K562 (cell line): Measurements from ENCODE around the gene MACF1. TPM values are rescaled to one million over a fixed set of nuclear protein-coding genes. Genes with fewer than 3 reads are reported as not detected.

Source experiments
- BRF1 ChIP-seq: IDR thresholded peaks from 3 replicates; pipeline ENCODE4 v1.6.1; 2011; ENCODE audit warnings: borderline replicate concordance, mild to moderate bottlenecking; ENCODE audit not compliant: insufficient read length; ENCODE audit errors: extremely low read depth
- C11orf30 ChIP-seq: fragments of 450-650 bp; IDR thresholded peaks from 2 replicates; pipeline ENCODE4 v1.6.1; 2016; ENCODE audit warnings: low read depth, mild to moderate bottlenecking
- FOSL1 ChIP-seq: fragments of 200-800 bp; sonication (Bioruptor generic); conservative IDR thresholded peaks from 2 replicates; pipeline ENCODE4 v1.6.1; 2016; ENCODE audit warnings: missing genetic modification characterization, missing compliant biosample characterization
- HMGN3 ChIP-seq: IDR thresholded peaks from 2 replicates; pipeline ENCODE4 v1.6.1; 2011; ENCODE audit warnings: borderline replicate concordance, low read depth, mild to moderate bottlenecking, mixed read lengths, low read length; ENCODE audit not compliant: insufficient read length; ENCODE audit errors: extremely low read depth
- KLF1 ChIP-seq: fragments of 450-650 bp; IDR thresholded peaks from 2 replicates; pipeline ENCODE4 v1.6.1; 2016; ENCODE audit warnings: missing genetic modification characterization, missing compliant biosample characterization
- KLF16 ChIP-seq: IDR thresholded peaks from 2 replicates; pipeline ENCODE4 v1.6.1; 2016; ENCODE audit warnings: antibody characterized with exemption
- NBN ChIP-seq: fragments of 450-650 bp; IDR thresholded peaks from 2 replicates; pipeline ENCODE4 v1.6.1; 2016; ENCODE audit warnings: low read depth, mild to moderate bottlenecking
- RAD21 ChIP-seq, 2 experiments: fragments of 250-450 bp in 1 of 2; fragments of 450-650 bp in 1 of 2; sonication (Bioruptor Pico) in 1 of 2; formaldehyde crosslinking in 1 of 2; IDR thresholded peaks in 1 of 2; conservative IDR thresholded peaks in 1 of 2; 2 replicates each; pipeline versions ENCODE4 v1.4.0 to v1.8.0; 2020 to 2022; ENCODE audit warnings: mild to moderate bottlenecking in 2 of 2, moderate library complexity in 1 of 2
- SIN3A ChIP-seq, 2 experiments: fragments of 150-350 bp in 1 of 2; IDR thresholded peaks; 2 replicates each; pipeline ENCODE4 v1.6.1; 2011 to 2016; ENCODE audit warnings: borderline replicate concordance in 2 of 2, low read depth in 2 of 2, low read length in 2 of 2, mild to moderate bottlenecking in 2 of 2, moderate library complexity in 2 of 2; ENCODE audit not compliant: control insufficient read depth in 1 of 2
- TAF7 ChIP-seq: fragments of 450-650 bp; IDR thresholded peaks from 2 replicates; pipeline ENCODE4 v1.6.1; 2016; ENCODE audit warnings: missing genetic modification characterization, missing compliant biosample characterization
- XRCC5 ChIP-seq: fragments of 200-400 bp; formaldehyde crosslinking; IDR thresholded peaks from 2 replicates; pipeline ENCODE4 v1.6.1; 2017; ENCODE audit warnings: low read depth, mild to moderate bottlenecking, low read length
- ZNF121 ChIP-seq: sonication (generic); formaldehyde crosslinking; conservative IDR thresholded peaks from 2 replicates; pipeline ENCODE4 v1.8.0; 2022; ENCODE audit warnings: missing genetic modification reagents
- ZNF444 ChIP-seq: fragments of 250-450 bp; sonication (Bioruptor Pico); IDR thresholded peaks from 2 replicates; pipeline ENCODE4 v1.4.0; 2020; ENCODE audit warnings: mild to moderate bottlenecking, moderate library complexity
- polyA plus RNA-seq, 8 experiments: library from polyadenylated mRNA; depleted of rRNA in 4 of 8; stranded (reverse) in 5 of 8; unstranded in 3 of 8; fragments of >200 nt; fragmentation: Nextera tagmentation in 2 of 8; fragmentation: Illumina TruSeq in 1 of 8; extraction: Ambion mirVana in 2 of 8; extraction: Trizol in 1 of 8; gene quantifications; 2 replicates each; pipeline versions ENCODE4 v1.2.1 to v1.2.3, GENCODE V29; 2011 to 2014; ENCODE audit warnings: inconsistent platforms in 1 of 8, missing spikeins in 1 of 8
- total RNA-seq, 7 experiments: library from RNA; depleted of rRNA in 6 of 7; stranded (reverse); fragments of >200 nt in 6 of 7; fragmentation: Illumina TruSeq in 2 of 7; extraction: Trizol in 2 of 7; gene quantifications; 2 replicates each; pipeline versions ENCODE4 v1.2.1 to v1.2.3, GENCODE V29; 2011 to 2021; ENCODE audit warnings: low replicate concordance in 1 of 7
- TF ChIP-seq, protein P1 (sequence below): fragments of 200-800 bp; sonication (Bioruptor generic); IDR thresholded peaks from 2 replicates; pipeline ENCODE4 v1.6.1; 2017; ENCODE audit warnings: missing genetic modification characterization, missing compliant biosample characterization
- TF ChIP-seq, protein P2 (sequence below): fragments of 450-650 bp; IDR thresholded peaks from 2 replicates; pipeline ENCODE4 v1.6.1; 2016; ENCODE audit warnings: mild to moderate bottlenecking
- TF ChIP-seq, protein P3 (sequence below): sonication (generic); formaldehyde crosslinking; IDR thresholded peaks from 2 replicates; pipeline ENCODE4 v1.8.0; 2022; ENCODE audit warnings: mild to moderate bottlenecking, missing genetic modification reagents
- TF ChIP-seq, protein P4 (sequence below): fragments of 250-450 bp; sonication (Bioruptor Pico); IDR thresholded peaks from 2 replicates; pipeline ENCODE4 v1.9.0; 2021; ENCODE audit warnings: mild to moderate bottlenecking, inconsistent platforms

MACF1 gene
- total and polyA plus RNA-seq, 9 of the 15 experiments (the other 6 are each of a cell fraction or from before 2014, with no cell fraction given): 13.2 to 232 (median 112) TPM

DNA sequence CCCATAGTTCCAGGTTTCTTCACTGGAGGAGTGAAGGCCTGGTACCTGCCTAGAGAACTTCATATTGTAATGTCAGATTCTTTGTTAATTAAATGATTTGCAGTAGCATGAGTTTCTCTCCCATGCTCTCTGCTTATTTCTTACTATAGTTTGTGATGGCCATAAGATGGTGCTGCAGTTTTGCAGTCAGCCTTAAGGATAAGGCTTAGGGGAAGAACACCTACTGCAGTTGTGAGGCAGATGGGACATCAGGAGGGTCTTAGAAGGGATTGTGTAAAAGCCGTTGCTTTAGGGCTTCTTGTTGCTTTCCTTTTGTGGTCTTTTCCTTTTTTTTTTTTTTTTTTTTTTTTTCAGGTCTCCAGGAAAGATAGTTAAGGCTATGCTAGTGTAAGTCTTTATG lies 61.8 kb downstream of the MACF1 start (continued):
- TF ChIP-seq, protein P1, sequence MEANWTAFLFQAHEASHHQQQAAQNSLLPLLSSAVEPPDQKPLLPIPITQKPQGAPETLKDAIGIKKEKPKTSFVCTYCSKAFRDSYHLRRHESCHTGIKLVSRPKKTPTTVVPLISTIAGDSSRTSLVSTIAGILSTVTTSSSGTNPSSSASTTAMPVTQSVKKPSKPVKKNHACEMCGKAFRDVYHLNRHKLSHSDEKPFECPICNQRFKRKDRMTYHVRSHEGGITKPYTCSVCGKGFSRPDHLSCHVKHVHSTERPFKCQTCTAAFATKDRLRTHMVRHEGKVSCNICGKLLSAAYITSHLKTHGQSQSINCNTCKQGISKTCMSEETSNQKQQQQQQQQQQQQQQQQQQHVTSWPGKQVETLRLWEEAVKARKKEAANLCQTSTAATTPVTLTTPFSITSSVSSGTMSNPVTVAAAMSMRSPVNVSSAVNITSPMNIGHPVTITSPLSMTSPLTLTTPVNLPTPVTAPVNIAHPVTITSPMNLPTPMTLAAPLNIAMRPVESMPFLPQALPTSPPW: no peak
- TF ChIP-seq SIN3A (IDR thresholded peaks at IDR 0.05; ENCODE audit: borderline replicate concordance in 2 of 2, control insufficient read depth in 1 of 2, low read depth in 2 of 2, low read length in 2 of 2) (no peak), KLF1 (tag) (no peak), XRCC5 (no peak), BRF1 (no peak), C11orf30 (no peak), KLF16 (no peak), TAF7 (tag) (no peak), HMGN3 (no peak), ZNF444 (CRISPR knock-in tag) (no peak), RAD21 (CRISPR knock-in tag; conservative IDR thresholded peaks at IDR 0.05 in 1 of 2, IDR thresholded peaks at IDR 0.05 in 1 of 2) (peak; percentile 38 to 70; a peak in 3 of 4 replicates), ZNF121 (no peak), NBN (no peak), FOSL1 (tag) (no peak)
- TF ChIP-seq, protein P2, sequence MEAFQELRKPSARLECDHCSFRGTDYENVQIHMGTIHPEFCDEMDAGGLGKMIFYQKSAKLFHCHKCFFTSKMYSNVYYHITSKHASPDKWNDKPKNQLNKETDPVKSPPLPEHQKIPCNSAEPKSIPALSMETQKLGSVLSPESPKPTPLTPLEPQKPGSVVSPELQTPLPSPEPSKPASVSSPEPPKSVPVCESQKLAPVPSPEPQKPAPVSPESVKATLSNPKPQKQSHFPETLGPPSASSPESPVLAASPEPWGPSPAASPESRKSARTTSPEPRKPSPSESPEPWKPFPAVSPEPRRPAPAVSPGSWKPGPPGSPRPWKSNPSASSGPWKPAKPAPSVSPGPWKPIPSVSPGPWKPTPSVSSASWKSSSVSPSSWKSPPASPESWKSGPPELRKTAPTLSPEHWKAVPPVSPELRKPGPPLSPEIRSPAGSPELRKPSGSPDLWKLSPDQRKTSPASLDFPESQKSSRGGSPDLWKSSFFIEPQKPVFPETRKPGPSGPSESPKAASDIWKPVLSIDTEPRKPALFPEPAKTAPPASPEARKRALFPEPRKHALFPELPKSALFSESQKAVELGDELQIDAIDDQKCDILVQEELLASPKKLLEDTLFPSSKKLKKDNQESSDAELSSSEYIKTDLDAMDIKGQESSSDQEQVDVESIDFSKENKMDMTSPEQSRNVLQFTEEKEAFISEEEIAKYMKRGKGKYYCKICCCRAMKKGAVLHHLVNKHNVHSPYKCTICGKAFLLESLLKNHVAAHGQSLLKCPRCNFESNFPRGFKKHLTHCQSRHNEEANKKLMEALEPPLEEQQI: no peak
- TF ChIP-seq, protein P3, sequence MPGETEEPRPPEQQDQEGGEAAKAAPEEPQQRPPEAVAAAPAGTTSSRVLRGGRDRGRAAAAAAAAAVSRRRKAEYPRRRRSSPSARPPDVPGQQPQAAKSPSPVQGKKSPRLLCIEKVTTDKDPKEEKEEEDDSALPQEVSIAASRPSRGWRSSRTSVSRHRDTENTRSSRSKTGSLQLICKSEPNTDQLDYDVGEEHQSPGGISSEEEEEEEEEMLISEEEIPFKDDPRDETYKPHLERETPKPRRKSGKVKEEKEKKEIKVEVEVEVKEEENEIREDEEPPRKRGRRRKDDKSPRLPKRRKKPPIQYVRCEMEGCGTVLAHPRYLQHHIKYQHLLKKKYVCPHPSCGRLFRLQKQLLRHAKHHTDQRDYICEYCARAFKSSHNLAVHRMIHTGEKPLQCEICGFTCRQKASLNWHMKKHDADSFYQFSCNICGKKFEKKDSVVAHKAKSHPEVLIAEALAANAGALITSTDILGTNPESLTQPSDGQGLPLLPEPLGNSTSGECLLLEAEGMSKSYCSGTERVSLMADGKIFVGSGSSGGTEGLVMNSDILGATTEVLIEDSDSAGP (CRISPR knock-in tag): no peak
- TF ChIP-seq, protein P4, sequence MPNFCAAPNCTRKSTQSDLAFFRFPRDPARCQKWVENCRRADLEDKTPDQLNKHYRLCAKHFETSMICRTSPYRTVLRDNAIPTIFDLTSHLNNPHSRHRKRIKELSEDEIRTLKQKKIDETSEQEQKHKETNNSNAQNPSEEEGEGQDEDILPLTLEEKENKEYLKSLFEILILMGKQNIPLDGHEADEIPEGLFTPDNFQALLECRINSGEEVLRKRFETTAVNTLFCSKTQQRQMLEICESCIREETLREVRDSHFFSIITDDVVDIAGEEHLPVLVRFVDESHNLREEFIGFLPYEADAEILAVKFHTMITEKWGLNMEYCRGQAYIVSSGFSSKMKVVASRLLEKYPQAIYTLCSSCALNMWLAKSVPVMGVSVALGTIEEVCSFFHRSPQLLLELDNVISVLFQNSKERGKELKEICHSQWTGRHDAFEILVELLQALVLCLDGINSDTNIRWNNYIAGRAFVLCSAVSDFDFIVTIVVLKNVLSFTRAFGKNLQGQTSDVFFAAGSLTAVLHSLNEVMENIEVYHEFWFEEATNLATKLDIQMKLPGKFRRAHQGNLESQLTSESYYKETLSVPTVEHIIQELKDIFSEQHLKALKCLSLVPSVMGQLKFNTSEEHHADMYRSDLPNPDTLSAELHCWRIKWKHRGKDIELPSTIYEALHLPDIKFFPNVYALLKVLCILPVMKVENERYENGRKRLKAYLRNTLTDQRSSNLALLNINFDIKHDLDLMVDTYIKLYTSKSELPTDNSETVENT (CRISPR knock-in tag): no peak
